GM21737 (cell line): ENCODE results near the gene TIA1.
A peak's percentile ranks its signal among the peaks of the same experiment; 100 is the strongest.
"Not testable (repeated sequence)": the region's sequence is repeated elsewhere in the genome, so short reads cannot be mapped to it uniquely, and the experiment has no call there.

ENCODE experiments used
- ATAC-seq: cut with Tn5 transposase; IDR thresholded peaks from one replicate; pipeline ENCODE4 v1.9.1; 2021; ENCODE audit warnings: mild to moderate bottlenecking, moderate library complexity; ENCODE audit not compliant: unreplicated experiment

The TIA1 gene, protein sequence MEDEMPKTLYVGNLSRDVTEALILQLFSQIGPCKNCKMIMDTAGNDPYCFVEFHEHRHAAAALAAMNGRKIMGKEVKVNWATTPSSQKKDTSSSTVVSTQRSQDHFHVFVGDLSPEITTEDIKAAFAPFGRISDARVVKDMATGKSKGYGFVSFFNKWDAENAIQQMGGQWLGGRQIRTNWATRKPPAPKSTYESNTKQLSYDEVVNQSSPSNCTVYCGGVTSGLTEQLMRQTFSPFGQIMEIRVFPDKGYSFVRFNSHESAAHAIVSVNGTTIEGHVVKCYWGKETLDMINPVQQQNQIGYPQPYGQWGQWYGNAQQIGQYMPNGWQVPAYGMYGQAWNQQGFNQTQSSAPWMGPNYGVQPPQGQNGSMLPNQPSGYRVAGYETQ

DNA sequence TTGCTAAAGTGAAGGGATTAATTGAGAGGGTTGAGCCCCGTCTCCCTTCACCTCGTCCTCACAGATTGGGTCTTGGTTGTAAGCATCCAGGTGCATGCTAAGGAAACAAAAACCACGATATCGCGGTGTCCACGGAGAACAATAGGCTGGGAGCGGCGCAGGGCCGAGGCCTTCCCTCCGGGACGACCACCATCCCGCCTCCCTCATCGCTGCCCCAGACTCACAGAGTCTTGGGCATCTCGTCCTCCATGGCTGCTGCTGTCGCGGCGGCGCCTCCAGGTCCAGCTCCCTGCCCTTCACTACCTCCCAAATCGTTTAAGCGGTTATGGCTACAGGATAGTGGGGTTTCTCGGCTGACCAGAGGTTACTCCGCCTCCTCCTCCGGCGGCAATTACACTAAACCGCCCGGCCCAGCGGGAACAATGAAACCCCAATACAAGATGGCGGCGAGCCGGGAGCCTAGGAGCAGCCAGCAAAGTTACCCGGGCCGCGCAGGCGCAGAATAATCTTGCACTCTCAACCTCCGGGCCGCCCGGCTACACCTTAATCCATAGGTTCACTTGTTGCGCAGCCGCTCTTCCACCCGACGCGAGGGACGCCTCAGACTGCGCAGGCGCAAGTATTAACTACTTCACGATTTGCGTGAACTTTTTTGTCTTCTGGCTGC, at the start of gene TIA1:
Gene TIA1 (minus strand): TSS at position 448 of the 667 bp plus-strand sequence. CDS start 198 bp downstream, at position 250.
- peak; percentile 92 for ATAC-seq

DNA sequence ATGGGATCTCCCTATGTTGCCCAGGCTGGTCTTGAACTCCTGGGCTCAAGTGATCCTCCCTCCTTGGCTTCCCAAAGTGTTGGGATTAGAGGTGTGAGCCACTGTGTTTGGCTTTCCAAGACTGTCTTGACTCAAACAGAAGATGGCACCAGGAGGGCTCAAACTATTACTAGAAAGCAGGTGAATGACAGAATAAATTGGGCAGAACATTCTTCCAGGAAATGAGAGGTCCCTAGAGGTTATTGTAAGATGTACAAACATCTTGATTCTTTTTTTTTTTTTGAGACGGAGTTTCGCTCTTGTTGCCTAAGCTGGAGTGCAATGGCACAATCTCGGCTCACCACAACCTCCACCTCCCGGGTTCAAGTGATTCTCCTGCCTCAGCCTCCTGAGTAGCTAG, 49.4 kb upstream of the TIA1 start:
- not testable (repeated sequence) for ATAC-seq

DNA sequence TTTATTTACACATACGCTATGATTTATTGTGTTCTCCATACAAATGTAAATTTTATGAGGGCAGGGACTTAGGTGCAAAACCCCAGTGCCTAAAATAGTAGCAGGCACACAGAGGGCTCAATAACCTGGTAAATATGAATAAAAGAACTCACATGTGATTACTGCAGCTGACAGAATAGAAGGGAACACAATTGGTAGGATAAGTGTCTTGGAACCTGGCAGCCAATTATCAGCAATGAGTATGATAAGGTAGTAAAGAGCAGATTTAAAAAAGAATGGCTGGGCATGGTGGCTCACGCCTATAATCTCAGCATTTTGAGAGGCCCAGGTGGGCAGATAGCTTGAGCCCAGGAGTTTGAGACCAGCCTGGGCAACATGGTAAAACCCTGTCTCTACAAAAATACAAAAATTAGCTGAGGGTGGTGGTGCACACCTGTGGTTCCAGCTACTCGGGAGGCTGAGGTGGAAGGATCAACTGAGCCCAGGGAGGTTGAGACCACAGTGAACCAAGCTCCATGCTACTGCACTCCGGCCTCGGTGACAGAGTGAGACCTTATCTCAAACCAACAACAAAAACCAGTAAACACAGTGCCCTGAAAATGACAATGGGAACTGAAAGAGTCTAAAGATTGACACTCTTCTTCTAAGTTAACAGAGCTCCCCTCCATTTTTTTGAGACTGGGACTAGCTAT, 35.2 kb upstream of the TIA1 start:
- ATAC-seq, result no peak

DNA sequence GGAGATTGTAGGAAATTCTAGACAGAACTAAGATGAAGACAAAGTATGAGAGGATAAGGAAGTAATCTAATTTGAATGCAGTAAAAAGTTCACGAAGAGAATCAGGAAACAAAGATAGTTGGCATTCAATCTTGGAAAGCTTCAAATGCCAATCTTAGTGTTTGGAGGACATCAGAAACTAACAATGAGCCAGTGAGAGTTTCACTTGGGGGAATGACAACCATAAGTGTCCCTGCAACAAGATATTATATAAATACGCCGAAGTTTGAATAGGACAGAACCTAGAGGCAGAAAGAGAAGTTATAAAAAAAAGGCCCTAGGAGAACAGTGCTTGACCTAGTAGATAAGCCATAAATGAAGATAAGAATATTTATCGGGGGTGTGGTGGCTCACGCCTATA, 34.0 kb upstream of the TIA1 start:
- ATAC-seq, result no peak

DNA sequence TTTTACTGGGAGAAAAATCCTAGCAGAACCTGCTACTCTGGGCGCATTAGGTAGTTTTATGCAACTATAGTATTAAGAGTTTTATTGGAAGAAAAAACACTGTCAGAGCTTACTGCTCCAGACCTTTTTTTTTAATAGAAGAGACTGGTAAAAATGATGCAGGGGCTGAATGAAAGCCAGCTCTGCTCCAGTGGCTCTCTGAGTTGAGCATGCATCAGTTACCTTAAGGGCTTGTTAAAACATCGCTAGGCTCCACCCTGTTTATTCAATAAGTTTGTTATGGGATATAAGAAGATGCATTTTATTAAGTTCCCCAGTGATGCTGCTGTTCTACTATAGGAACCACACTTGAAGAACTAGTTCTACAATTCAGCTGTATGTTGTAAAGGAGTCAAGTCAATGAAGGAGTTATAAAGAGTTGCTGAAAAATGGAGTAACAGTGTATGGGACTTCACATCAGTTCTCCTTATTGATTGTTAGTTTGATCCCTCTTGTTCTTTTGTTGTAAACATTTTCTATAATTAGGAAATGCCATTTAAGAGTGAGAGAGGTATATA, 31.9 kb upstream of the TIA1 start:
- no peak for ATAC-seq

DNA sequence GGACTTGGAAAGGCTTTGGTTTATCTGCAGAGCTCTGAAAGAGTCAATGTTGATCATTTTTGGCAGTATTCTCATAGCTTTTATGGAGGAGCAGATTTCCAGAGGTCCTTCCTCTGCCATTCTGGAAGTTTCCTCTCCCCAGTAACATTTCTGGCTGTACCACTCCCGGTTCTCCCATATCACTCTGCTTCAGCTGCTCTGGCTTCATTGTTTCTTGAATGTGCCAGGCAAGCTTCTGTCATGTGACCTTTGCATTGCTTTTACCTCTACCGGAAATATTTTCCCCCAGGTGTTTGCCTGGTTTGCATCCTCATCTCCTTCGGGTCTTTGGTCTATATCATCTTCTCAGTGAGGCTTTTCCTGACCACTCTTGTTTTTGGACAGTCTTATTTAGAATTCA, 21.9 kb upstream of the TIA1 start:
- no peak for ATAC-seq

DNA sequence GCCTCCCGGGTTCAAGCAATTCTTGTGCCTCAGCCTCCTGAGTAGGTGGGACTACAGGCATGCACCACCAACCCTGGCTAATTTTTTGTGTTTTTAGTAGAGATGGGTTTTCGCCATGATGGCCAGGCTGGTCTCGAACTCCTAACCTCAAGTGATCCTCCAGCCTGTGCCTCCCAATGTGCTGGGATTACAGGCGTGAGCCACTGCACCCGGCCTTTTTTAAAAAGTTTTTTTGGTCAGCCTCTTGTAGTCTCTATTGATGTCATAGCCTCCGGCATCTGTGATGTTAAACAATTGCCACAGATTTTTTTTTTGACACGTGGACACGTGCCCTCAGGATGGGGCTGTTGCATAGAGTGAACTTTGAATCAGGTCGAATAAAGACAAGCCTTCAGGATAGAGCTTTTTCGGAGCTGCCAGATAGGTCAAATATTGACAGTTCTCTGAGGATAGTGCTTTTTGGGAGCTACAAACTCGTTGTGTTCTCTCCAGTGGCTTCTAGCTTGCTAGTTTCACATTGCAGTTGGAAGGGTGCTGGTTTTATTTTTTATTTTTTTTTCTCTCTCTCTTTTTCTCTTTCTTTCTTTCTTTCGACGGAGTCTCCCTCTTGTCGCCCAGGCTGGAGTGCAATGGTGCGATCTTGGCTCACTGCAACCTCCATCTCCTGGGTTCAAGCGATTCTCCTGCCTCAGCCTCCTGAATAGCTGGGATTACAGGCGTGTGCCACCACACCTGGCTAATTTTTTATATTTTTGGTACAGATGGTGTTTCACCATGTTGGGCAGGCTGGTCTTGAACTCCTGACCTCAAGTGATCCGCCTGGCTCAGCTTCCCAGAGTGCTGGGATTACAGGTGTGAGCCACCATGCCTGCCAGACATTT, 21.2 kb upstream of the TIA1 start:
- ATAC-seq, result not testable (repeated sequence)

DNA sequence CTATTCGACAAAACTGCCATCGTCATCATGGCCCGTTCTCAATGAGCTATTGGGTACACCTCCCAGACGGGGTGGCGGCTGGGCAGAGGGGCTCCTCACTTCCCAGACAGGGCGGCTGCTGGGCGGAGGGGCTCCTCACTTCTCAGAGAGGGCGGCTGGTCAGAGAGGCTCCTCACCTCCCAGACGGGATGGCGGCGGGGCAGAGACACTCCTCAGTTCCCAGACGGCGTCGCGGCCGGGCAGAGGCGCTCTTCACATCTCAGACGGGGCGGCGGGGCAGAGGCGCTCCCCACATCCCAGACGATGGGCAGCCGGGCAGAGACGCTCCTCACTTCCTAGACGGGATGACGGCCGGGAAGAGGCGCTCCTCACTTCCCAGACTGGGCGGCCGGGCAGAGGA, 18.5 kb upstream of the TIA1 start:
- ATAC-seq, result not testable (repeated sequence)

DNA sequence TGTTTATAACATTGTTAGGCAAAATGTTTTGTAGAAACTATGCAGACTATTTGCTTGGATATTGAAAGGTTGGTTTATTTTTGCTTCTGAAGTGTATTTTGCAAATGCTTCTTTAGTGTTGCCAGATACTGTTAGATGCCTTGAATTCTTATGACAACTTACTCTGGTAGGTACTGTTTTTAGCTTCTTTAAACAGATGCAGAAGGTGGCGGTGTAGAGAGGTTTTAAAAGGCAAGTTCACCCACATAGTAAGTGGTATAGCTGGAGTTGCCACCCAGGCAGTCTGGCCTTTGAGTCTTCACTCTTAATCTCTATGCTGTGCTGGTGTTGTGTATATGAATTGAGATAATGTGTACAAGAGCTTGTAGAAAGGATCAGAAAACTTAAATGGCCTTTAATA, 13.1 kb upstream of the TIA1 start:
- no peak for ATAC-seq

DNA sequence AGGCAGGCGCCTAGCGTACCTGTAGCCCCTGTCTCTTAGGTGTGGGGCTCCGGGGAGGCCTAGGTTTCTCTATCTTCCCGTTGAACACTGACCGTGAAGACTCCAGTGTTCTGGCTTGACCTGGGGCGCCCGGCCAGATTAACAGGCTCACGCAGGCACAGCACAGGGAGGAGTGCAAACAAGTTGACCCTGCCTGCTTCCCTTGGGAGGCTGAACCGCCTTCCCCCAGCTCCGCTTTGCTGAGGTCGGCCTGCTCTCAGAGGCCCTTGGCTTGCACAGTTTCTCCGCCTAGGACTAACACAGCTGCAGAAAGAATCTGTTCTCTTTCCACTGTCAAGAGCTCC, 10.1 kb upstream of the TIA1 start:
- no peak for ATAC-seq

DNA sequence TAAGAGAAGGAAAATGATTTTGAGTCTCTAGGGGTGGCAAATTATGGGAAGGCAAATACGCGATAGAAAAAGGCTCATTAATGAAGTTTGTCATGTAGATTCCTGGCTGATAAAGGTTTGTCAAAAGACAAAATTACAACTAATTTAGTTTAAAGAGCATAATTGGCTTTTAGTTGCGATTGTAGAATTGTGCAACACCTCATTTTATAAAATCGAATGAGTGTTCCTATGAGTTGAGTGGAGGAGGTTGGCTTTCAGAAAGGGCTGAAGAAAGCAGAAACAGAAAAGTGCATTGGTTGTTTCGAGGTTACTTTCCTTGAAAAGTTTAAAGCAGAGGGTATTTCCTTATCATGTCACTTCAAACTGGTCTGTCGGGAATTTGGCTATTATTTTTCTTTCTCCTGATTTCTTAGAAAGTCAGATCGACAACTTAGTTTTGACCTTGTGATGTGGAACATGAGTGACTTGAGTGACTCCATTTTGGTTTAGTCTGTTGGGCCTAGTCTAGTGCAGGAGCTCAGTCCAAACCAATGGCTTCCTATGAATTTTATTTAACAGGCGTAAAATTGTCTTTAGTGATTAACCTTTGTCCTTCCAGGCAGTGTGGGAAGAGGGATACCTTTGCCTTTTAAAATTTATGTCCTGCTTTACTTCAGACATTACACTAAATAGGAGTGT, 7.3 kb upstream of the TIA1 start:
- ATAC-seq, result no peak

DNA sequence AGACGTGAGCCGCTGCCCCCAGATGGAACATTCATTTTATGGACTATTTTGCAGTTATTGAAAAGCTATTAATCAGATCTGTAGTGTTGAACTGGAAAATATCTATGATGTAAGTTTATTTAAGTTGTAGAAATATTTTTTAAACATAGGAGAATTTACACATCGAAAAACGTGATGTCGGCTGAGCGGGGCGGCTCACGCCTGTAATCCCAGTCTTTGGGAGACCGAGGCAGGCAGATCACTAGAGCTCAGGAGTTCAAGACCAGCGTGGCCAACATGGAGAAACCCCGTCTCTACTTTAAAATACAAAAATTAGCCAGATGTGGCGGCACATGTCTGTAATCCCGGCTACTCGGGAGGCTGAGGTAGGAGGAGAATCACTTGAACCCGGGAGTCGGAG, 2.0 kb upstream of the TIA1 start:
- no peak for ATAC-seq

DNA sequence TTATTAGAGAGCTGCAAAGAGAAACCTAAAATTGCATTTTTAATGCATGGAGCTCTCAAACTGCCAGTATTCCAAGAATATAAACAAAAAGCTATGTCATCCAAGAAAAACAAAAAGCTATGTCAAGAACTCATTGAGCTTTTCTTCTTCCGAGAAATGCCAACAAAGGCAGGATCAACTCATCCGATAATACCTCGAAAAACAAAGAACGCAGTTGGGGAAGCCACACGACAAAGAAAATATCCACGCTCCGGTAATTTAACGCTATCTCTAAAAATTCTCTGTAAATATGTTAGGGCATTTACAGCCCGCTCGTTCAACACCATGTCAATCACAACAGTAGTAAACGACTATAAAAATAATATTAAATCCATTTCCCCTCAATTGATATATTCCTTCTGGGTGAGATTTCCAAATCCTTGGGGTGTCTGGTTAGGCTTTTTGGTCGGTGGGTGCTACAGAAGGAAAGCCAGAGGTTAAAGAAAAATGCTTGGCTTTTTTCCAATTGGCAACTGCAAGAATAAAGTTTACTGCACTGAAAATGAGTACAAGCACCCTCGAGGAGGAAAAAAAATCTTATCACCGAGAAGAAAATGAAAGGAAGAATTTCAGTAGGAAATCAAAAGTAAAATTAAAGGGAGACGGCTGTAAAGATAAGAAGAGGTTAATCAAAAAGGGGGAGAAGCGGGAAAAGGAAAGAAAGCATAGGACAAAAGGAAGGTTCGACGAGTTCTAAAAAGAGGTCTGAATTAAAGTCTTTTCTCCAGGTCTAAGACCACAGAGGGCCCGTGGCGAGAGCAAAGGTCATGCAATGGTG, 856 bp downstream of the TIA1 start:
- ATAC-seq, result no peak

DNA sequence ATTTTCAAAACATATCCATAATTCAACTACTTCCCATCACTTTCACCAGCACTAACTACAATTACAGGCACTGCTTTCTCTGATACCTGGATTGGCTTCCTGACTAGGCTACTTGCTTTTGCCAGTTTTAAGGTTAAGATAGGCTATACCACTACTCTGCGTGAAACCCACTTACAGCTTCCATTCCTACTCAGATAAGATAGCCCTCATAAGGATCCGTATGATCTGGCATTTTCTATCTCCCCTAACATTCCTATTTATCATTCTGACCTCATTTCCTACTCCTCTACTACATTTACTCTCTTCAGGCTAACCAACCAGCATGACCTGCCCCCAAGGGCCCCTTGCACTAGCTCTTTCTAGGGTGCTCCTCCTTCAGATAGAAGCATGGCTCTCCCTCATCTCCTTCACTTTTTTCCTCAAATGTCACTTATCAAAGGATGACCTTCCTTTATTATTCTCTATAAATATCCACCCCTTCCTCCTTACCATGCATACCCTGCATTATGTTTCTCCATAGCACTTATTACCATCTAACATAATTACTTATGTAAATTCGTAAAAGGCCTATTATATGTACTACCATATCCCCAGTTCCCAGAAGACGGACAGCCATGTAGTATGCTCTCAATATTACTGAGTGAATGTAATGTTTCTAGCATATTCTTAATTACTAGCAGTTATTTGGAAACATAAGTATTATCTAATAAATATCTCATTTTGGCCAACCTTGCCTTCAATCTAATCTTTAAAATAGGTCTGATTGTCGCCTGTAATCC, 4.4 kb downstream of the TIA1 start:
- no peak for ATAC-seq

DNA sequence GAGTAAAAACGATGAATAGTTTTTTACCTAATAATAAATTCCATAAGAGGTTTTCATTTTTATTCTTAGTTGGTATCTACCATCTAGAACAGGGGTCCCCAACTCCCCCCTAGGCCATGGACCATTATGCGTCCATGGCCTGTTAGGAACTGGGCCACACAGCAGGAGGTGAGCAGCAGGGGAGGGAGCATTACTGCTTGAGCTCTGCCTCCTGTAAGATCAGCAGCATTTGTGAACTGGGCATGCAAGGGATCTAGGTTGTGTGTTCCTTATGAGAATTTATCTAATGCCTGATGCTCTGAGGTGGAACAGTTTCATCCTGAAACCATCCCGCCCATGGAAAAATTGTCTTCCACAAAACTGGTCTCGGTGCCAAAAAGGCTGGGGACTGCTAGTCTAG, 5.9 kb downstream of the TIA1 start:
- ATAC-seq, result no peak

DNA sequence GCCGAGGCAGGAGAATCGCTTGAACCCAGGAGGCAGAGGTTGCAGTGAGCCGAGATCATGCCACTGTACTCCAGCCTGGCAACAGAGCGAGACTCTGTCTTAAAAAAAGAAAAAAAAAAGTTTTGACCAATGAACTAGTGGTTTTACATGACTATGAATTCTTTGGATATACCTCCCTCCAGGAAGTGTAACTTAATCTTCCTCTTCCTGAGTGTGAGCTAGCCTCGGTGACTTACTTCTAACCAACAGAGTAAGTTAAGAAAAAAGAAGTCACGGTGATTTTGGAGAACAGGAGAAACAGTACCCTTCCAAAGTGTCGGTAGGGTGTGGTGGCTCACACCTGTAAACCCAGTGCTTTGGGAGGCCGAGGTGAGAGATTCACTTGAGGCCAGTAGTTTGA, 7.1 kb downstream of the TIA1 start:
- no peak for ATAC-seq

DNA sequence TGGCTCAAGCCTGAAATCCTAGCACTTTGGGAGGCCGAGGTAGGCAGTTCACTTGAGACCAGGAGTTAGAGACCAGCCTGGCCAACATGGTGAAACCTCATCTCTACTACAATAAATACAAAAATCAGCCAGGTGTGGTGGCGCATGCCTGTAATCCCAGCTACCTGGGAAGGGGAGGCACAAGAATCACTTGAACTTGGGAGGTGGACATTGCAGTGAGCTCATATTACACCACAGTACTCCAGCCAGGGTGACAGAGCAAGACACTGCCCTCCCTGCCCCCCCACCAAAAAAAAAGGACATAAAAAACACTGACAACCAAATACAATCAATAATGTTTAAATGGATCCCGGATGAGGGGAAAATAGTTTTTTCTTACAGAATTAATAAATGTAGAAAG, 7.8 kb downstream of the TIA1 start:
- ATAC-seq, result no peak

DNA sequence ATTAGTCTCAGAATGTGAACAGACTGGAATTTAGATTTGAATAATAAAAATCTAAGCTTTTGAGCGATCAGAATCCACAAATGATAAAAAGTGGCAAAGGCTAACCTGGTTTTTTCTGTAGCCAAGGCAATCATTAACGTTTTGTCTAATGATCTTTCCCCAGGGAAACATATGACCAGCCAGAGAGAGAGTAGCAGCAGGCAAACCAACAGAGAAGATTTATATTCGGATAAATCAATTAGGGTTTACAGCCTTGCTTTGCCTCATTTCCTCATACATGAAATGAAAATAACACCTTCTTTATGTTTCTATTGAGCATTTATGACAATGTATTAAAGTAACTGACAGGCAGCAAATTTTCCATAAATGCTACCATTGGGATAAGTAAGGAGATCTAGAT, 14.5 kb downstream of the TIA1 start:
- ATAC-seq, result no peak

DNA sequence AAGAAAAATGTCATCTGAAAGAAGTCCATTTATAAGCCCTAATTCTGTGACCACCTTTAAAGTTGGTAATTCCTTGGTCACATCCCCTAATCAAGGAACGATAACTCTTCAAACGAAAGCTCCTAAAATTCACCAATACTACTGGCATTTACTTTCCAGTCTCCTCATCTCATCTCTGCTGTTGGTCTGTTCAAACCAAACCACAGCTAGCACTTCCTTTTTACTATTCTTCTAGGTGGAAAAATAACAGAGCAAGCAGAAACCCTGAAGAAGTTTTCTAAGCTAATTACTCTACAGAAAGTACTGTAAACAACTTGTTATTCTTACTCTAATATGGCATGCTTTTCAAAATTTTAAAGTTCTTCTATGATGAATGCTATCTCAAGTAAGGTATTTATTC, 21.6 kb downstream of the TIA1 start:
- ATAC-seq, result no peak
